Upper lobe of left lung (tissue), 4 donors: ENCODE measurements around the gene ARHGEF6.

Experiments
- EP300 ChIP-seq, 4 donors: sonication (generic); formaldehyde crosslinking; IDR thresholded peaks; one replicate each; pipeline ENCODE4 v1.5.1; 2017; ENCODE audit warnings: antibody characterized with exemption in 4 of 4, control low read depth in 2 of 4
- POLR2A ChIP-seq, 4 donors: fragments of 450-650 bp; IDR thresholded peaks; one replicate each; pipeline ENCODE4 v1.5.1; 2016 to 2017; ENCODE audit warnings: antibody characterized with exemption in 4 of 4, mild to moderate bottlenecking in 2 of 4
- POLR2AphosphoS5 ChIP-seq, 2 donors: sonication (generic); formaldehyde crosslinking; IDR thresholded peaks; one replicate each; pipeline ENCODE4 v1.5.1; 2017; ENCODE audit warnings: antibody characterized with exemption in 2 of 2
- TF ChIP-seq, protein P1 (sequence below), 6 experiments: fragments of 450-650 bp in 4 of 6; fragments of 200-600 bp in 2 of 6; sonication (generic) in 2 of 6; IDR thresholded peaks; one replicate each; pipeline ENCODE4 v1.5.1; 2016 to 2019; ENCODE audit warnings: antibody characterized with exemption in 6 of 6

GRCh38 chrX:136731798-136732197 is 48.9 kb downstream of the ARHGEF6 start:
- TF ChIP-seq, protein P1, sequence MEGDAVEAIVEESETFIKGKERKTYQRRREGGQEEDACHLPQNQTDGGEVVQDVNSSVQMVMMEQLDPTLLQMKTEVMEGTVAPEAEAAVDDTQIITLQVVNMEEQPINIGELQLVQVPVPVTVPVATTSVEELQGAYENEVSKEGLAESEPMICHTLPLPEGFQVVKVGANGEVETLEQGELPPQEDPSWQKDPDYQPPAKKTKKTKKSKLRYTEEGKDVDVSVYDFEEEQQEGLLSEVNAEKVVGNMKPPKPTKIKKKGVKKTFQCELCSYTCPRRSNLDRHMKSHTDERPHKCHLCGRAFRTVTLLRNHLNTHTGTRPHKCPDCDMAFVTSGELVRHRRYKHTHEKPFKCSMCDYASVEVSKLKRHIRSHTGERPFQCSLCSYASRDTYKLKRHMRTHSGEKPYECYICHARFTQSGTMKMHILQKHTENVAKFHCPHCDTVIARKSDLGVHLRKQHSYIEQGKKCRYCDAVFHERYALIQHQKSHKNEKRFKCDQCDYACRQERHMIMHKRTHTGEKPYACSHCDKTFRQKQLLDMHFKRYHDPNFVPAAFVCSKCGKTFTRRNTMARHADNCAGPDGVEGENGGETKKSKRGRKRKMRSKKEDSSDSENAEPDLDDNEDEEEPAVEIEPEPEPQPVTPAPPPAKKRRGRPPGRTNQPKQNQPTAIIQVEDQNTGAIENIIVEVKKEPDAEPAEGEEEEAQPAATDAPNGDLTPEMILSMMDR (IDR thresholded peaks at IDR 0.05): no peak
- no peak for TF ChIP-seq POLR2A (IDR thresholded peaks at IDR 0.05)
- TF ChIP-seq POLR2AphosphoS5 (IDR thresholded peaks at IDR 0.05): no peak
- TF ChIP-seq EP300 (IDR thresholded peaks at IDR 0.05): no peak
